ENCODE data around the gene KCTD7.
"Not testable (repeated sequence)": the region's sequence is repeated elsewhere in the genome, so short reads cannot be mapped to it uniquely, and the experiment has no call there.

Gene KCTD7

GRCh38 chr7:66634816-66635215 lies 6.1 kb downstream of the KCTD7 start:
- Histone ChIP-seq H2AFZ (ENCODE audit: low read depth, low read length) (no peak overlapping the region), H3K79me2 (ENCODE audit: low read length) (no peaks in the 10 kb centered on the region)
- TF ChIP-seq CTCF (IDR thresholded peaks at IDR 0.05; ENCODE audit: low read depth, low read length) (no peak), EZH2phosphoT487 (IDR thresholded peaks at IDR 0.05; ENCODE audit: low read depth) (no peak)

DNA sequence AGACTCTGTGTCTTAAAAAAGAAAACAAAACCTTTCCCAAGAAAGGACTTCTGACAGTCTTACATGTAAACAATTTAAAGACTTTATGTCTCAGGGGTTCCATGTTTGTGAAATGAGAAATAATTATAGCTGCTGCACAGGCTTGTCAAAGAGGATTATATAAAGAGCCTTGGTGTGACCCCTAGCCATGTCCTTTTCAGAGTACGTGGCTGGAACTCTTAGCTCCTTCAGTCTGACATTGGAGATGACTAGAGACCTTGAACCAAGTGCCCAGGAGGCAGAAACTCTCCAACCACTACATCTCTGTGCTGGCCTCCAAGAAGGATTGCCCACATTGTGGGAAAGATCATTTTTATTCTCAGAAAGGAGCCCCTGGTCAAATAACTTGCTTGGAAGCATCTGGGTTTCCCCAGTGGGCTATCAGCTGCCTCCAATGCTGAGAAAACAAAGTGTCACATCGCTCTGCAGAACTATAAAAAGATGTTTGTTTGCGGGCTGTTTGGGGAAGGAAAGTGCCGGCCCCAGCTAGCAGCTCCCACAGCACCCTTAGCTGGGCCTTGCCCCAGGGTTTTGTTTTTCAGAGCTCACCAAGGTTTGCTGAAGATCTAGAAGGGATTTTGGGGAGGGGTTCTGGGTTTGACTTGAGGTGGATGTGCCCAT lies 6.8 kb downstream of the KCTD7 start:
- H3K4me3 ChIP-seq (ENCODE audit: low read length); H3K4me2 ChIP-seq (ENCODE audit: low read length); H3K36me3 ChIP-seq (replicated peaks; ENCODE audit: low read depth, low read length); H3K9me3 ChIP-seq (ENCODE audit: insufficient read depth, low read length); H3K79me2 ChIP-seq (ENCODE audit: low read length); H3K27me3 ChIP-seq (ENCODE audit: low read depth, low read length); H3K9ac ChIP-seq (ENCODE audit: low read length); H2AFZ ChIP-seq (ENCODE audit: low read depth, low read length); H3K27ac ChIP-seq (ENCODE audit: low read length); H4K20me1 ChIP-seq (ENCODE audit: insufficient read depth, low read length): not testable (repeated sequence)
- peaks cover 11% of the 10 kb centered on the region for H3K4me1 ChIP-seq (ENCODE audit: low read length)

More at GRCh38 chr7:66634816-66635215, 6.1 kb downstream of the KCTD7 start:
- Histone ChIP-seq H3K27ac (ENCODE audit: low read length) (no peak overlapping the region), H3K4me2 (ENCODE audit: low read length) (no peak overlapping the region), H3K4me1 (ENCODE audit: low read length) (peaks cover 11% of the 10 kb centered on the region), H3K36me3 (replicated peaks; ENCODE audit: low read depth, low read length) (no peaks in the 10 kb centered on the region), H3K4me3 (ENCODE audit: low read length) (no peak overlapping the region), H4K20me1 (ENCODE audit: insufficient read depth, low read length) (no peaks in the 10 kb centered on the region), H3K9ac (ENCODE audit: low read length) (no peak overlapping the region), H3K9me3 (ENCODE audit: insufficient read depth, low read length) (no peaks in the 10 kb centered on the region), H3K27me3 (ENCODE audit: low read depth, low read length) (no peaks in the 10 kb centered on the region)

DNA sequence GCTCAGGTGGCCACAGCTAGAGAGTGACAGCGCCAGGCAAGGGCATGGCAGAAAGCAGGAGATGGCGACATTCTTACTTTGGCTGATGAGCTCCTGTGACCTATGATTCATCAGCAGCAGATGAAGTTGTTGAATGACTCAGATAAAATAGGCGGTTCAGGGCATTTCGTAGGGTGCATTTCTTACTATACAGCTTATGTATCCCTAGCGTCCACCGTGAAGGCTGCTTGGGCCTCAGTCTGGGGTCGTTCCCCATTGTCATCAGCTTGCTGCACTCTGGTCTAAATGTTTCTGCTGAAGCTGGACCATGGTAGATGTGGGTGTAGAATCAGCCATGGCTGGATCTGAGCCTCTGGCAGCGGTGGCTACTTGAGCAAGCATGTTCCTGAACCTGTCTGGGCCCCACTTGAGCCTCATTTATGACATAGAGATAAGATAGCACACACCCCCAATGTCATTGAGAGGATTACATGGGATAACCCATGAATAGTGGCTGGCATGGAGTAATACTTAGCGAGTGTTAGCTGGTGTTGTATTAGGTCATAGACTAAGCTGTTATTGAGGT lies 7.4 kb downstream of the KCTD7 start:
- not testable (repeated sequence) for H3K9ac ChIP-seq (ENCODE audit: low read length); H3K9me3 ChIP-seq (ENCODE audit: insufficient read depth, low read length); H3K4me3 ChIP-seq (ENCODE audit: low read length); H3K36me3 ChIP-seq (replicated peaks; ENCODE audit: low read depth, low read length); H2AFZ ChIP-seq (ENCODE audit: low read depth, low read length); H3K27ac ChIP-seq (ENCODE audit: low read length); H4K20me1 ChIP-seq (ENCODE audit: insufficient read depth, low read length); H3K4me2 ChIP-seq (ENCODE audit: low read length); H3K79me2 ChIP-seq (ENCODE audit: low read length); H3K27me3 ChIP-seq (ENCODE audit: low read depth, low read length)
- peaks cover 11% of the 10 kb centered on the region for H3K4me1 ChIP-seq (ENCODE audit: low read length)

DNA sequence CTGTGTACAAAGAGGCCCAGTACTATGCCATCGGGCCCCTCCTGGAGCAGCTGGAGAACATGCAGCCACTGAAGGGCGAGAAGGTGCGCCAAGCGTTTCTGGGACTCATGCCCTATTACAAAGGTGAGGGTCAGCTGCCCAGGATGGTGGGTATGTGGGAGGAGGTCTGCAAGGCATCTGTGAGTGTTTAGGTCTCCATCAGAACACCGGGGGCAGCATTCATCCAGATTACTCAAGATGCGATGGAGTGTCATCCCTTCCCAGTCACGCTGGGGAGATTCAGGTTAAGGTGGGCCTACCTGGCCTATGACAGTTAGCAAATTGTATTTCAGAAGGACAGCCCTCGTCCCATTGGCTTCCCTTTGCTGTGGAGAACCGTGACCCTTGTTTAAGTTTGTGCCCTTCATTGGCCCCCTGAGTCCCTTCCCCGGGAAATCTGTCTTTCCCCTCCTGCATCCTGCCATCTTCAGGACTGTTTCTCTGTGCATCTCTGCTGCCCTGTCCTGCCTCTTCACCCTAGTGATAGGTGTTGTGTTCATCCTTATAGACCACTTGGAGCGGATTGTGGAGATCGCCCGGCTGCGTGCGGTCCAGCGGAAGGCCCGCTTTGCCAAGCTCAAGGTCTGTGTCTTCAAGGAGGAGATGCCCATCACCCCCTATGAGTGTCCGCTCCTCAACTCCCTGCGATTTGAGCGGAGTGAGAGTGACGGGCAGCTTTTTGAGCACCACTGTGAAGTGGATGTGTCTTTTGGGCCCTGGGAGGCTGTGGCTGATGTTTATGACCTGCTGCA lies 9.8 kb downstream of the KCTD7 start:
- Histone ChIP-seq H3K4me1 (ENCODE audit: low read length) (no peaks in the 10 kb centered on the region), H3K4me2 (ENCODE audit: low read length) (no peak overlapping the region), H3K9ac (ENCODE audit: low read length) (no peak overlapping the region), H3K27me3 (ENCODE audit: low read depth, low read length) (no peaks in the 10 kb centered on the region), H3K79me2 (ENCODE audit: low read length) (no peaks in the 10 kb centered on the region), H3K27ac (ENCODE audit: low read length) (no peak overlapping the region), H3K9me3 (ENCODE audit: insufficient read depth, low read length) (no peaks in the 10 kb centered on the region), H3K4me3 (ENCODE audit: low read length) (no peak overlapping the region), H2AFZ (ENCODE audit: low read depth, low read length) (no peak overlapping the region), H3K36me3 (replicated peaks; ENCODE audit: low read depth, low read length) (peaks cover 1% of the 10 kb centered on the region), H4K20me1 (ENCODE audit: insufficient read depth, low read length) (no peaks in the 10 kb centered on the region)
- TF ChIP-seq CTCF (IDR thresholded peaks at IDR 0.05; ENCODE audit: low read depth, low read length) (no peak), EZH2phosphoT487 (IDR thresholded peaks at IDR 0.05; ENCODE audit: low read depth) (no peak)

DNA sequence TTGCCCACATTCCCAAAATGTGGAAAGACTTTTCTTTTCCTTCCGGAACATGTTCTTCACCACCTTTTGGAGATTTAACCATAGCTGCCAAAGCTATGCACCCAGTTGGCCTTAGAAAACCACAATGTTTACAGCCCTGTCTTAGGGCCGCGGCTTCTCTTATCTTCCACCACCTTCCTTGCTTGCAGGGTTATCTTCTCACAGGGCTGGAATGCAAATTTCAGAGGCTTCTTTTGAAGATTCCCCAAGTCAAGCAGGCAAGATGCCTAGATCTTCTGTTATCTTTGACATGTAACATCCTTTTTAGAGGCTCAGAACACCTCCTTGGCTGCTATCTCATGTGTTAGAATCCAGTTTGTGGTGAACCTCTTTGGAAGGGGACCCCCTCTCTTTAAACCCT lies 11.1 kb downstream of the KCTD7 start:
- no peak overlapping the region for H3K4me3 ChIP-seq (ENCODE audit: low read length)
- no peak overlapping the region for H3K4me2 ChIP-seq (ENCODE audit: low read length)
- H3K9ac ChIP-seq (ENCODE audit: low read length) = no peak overlapping the region
- no peak overlapping the region for H3K27ac ChIP-seq (ENCODE audit: low read length)
- H4K20me1 ChIP-seq (ENCODE audit: insufficient read depth, low read length) = no peaks in the 10 kb centered on the region
- no peaks in the 10 kb centered on the region for H3K27me3 ChIP-seq (ENCODE audit: low read depth, low read length)
- no peaks in the 10 kb centered on the region for H3K9me3 ChIP-seq (ENCODE audit: insufficient read depth, low read length)
- no peak for TF ChIP-seq EZH2phosphoT487 (IDR thresholded peaks at IDR 0.05; ENCODE audit: low read depth)
- no peak for TF ChIP-seq CTCF (IDR thresholded peaks at IDR 0.05; ENCODE audit: low read depth, low read length)
- no peak overlapping the region for H2AFZ ChIP-seq (ENCODE audit: low read depth, low read length)
- no peaks in the 10 kb centered on the region for H3K4me1 ChIP-seq (ENCODE audit: low read length)
- H3K79me2 ChIP-seq (ENCODE audit: low read length) = no peaks in the 10 kb centered on the region
- H3K36me3 ChIP-seq (replicated peaks; ENCODE audit: low read depth, low read length) = peaks cover 4% of the 10 kb centered on the region

Measured in OCI-LY3 (cell line).